H1 (cell line): ENCODE data around the gene LYAR.

Experiments used
- ASH2L ChIP-seq: fragments of 200-600, 300-600 bp; sonication (generic); IDR thresholded peaks from one replicate; pipeline ENCODE4 v1.7.1; 2017; ENCODE audit warnings: low read length
- CHD2 ChIP-seq: IDR thresholded peaks from 2 replicates; pipeline ENCODE4 v1.6.1; 2012; ENCODE audit warnings: low read length, improper control_type of control experiment
- CREB1 ChIP-seq: IDR thresholded peaks from 2 replicates; pipeline ENCODE4 v1.6.1; 2012; ENCODE audit warnings: inconsistent platforms
- CTCF ChIP-seq, 3 experiments: IDR thresholded peaks; 1 replicate in 2 of 3; 2 replicates in 1 of 3; pipeline versions ENCODE4 v1.5.1 to v1.6.1; 2011; ENCODE audit warnings: low read length in 3 of 3, mild to moderate bottlenecking in 3 of 3, inconsistent platforms in 2 of 3, low read depth in 1 of 3, moderate library complexity in 1 of 3; ENCODE audit not compliant: insufficient read depth in 1 of 3; ENCODE audit errors: control extremely low read depth in 1 of 3
- EZH2 ChIP-seq: fragments of 200-600 bp; sonication (generic); IDR thresholded peaks from 2 replicates; pipeline ENCODE4 v1.7.1; 2012; ENCODE audit warnings: low read depth, mild to moderate bottlenecking, moderate library complexity, low read length, inconsistent platforms; ENCODE audit not compliant: severe bottlenecking
- POLR2A ChIP-seq, 2 experiments: IDR thresholded peaks; 1 replicate in 1 of 2; 2 replicates in 1 of 2; pipeline ENCODE4 v1.6.1; 2011; ENCODE audit warnings: low read depth in 2 of 2, low read length in 2 of 2, mild to moderate bottlenecking in 2 of 2; ENCODE audit errors: control extremely low read depth in 1 of 2
- POLR2AphosphoS5 ChIP-seq: IDR thresholded peaks from 2 replicates; pipeline ENCODE4 v1.6.1; 2011; ENCODE audit warnings: low read depth, low read length
- SP1 ChIP-seq: IDR thresholded peaks from 2 replicates; pipeline ENCODE4 v1.6.1; 2011; ENCODE audit warnings: low read depth, low read length
- SP2 ChIP-seq: IDR thresholded peaks from 2 replicates; pipeline ENCODE4 v1.6.1; 2012; ENCODE audit warnings: mild to moderate bottlenecking, low read length, inconsistent platforms
- TAF1 ChIP-seq: IDR thresholded peaks from 2 replicates; pipeline ENCODE4 v1.6.1; 2011; ENCODE audit warnings: mild to moderate bottlenecking, low read depth, low read length
- TF ChIP-seq, protein P1 (sequence below): IDR thresholded peaks from 2 replicates; pipeline ENCODE4 v1.6.1; 2012; ENCODE audit warnings: inconsistent platforms

- no peak for TF ChIP-seq POLR2A (IDR thresholded peaks at IDR 0.05; ENCODE audit: control extremely low read depth in 1 of 2, low read depth in 2 of 2, low read length in 2 of 2)
- TF ChIP-seq POLR2AphosphoS5 = no peak
- TF ChIP-seq ASH2L = no peak
- no peak for TF ChIP-seq CTCF (IDR thresholded peaks at IDR 0.05; ENCODE audit: control extremely low read depth in 1 of 3, insufficient read depth in 1 of 3, low read depth in 1 of 3, low read length in 3 of 3)
- no peak for TF ChIP-seq CHD2
- no peak for TF ChIP-seq TAF1
- TF ChIP-seq SP2 = no peak
- TF ChIP-seq, protein P1, sequence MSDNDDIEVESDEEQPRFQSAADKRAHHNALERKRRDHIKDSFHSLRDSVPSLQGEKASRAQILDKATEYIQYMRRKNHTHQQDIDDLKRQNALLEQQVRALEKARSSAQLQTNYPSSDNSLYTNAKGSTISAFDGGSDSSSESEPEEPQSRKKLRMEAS = no peak
- TF ChIP-seq EZH2 = no peak
- TF ChIP-seq CREB1 = no peak
- no peak for TF ChIP-seq SP1
Measured at GRCh38 chr4:4268776-4269175, 21.2 kb downstream of the LYAR start.
